NCI-H82 treated with DMSO at 0.1 percent for 48 hours (cell line): ENCODE data around the gene ADSL.
A peak's percentile ranks its signal among the peaks of the same experiment; 100 is the strongest.

Source experiments
- DNase-seq: peaks from one replicate; lab custom pipeline; 2025; ENCODE audit not compliant: unreplicated experiment; lab: John Stamatoyannopoulos, UW

The ADSL gene

DNA sequence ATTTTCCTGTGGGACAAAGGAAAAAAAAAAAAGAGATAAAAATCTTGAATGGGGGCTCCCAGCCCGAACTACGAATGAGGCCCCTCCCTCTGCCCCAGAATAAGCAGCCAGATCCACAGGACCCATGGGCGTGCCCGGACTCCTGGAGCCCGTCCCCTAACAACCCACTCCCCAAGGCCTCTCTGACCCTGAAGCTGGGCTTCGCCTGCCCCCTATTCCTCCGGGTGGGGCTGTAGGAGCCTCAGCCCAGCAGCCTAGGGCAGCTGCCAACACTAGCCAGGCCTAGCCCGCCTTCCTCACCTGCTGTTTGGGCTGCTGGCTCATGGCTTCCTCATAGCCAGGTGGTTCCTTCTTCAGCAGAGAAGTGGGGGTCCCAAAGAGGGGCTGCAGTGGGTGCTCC is 70.7 kb downstream of the ADSL start:
- no peak for DNase-seq

DNA sequence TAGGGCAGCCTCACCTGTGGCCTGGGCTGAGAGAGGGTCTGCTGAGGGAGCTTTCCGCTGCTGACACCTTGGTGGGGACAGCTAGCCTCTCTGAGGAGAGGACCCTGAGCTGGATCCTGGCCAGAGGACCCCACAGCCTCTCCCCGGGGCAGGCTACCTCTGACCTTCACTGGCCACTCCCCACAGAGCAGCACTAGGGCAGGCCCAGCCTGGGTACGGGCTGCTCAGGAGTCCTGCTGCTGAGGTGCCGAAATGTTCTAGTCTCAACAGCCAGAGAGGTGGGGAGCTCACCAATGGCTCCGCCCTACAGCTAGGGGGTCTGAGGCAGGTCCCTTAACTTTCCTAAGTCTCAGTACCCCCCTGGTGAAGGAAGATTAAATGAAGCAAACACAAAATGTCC is 71.6 kb downstream of the ADSL start:
- no peak for DNase-seq

DNA sequence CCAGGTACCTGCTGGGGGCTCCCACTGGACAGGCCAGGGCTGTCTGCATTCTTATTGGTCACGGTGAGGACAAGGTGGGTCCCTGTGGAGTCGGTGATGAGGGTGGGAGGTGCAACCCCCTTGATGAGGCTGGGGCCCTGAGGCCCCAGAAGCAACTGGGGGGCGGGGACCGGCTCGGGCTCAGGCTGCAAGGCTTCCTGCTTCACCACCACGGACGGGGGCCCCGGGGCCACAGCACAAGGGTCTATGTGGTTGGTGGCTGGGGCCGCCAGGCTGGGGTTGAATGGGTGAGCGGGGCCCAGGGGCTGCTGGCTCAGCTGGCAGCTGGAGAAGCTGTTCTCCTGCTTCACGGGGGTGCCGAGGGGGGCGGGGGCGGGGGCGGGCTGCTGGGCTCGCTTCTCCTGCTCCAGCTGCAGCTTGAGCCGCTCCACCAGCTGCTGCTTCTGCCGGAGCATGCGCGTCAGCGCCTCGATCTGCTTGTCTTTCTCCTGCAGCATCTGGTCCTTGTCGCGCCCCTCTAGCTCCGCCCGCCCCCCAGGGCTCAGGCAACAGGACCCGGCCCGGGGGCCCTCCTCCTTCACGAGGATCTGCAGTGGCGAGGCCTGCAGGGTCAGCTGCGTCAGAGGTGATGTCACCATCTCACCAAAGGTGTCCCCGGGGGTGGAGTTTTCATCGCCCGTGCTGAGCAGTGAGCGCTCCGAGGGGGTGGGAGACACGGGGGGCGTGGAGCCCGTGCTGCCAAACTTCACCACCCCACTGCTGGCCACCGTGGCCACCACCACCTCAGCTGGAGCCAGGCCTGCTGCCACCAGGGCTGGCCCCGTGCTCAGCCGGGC is 72.3 kb downstream of the ADSL start:
- DNase-seq, result peak; percentile 82

DNA sequence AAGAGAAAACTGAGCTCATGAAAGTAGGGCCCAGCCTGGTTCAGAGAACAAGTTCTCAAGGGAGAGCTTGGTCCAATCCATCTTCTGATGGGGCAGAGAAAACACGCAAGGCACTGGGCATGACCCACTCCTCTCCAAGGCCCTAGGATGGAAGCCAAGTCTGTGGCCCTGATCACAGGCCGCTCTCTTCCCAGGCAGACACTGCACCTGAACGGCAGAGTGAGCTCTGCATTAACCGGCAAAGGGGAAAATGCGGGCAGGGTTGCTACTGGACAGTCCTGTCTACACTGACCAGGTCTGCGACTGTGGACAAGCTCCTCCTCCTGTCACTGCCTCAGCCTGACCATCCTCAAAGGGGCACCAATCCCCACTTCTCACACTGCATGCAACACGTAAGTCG is 73.4 kb downstream of the ADSL start:
- no peak for DNase-seq

DNA sequence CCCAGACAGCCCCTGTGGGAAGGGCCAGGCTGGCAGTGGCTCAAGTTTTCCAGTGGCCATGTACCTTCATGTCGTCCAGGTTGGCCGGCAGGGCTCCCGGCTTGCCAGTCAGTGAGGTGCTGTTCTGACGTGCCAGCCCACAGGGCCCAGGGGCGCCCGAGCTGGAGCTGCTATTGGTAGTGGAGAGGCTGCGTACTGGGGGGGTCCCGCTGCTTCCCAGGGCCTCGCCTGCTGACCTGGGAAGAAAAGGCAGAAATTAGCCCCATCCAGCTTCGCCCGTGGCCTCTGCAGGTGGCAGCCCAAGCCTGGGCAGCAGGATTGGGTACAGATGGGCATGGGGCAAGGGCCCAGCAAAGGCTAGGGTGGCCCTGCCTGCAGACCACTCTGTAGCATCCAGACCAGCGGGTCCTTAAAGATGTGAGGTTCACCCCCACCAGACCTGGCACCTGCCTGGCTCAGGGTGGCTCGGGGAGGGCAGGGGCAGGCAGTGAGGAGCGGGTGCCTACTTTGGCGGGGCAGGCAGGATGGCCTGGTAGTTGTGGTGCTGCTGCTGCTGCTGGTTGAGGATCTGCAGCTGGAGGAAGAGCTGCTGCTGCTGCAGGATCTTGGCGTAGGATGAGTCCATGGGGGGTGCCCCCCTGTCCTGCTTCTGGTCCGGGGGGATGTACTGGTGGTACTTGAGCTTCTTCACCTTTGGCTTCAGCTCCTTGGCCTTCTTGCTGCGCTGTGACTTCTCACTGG is 74.2 kb downstream of the ADSL start:
- no peak for DNase-seq

DNA sequence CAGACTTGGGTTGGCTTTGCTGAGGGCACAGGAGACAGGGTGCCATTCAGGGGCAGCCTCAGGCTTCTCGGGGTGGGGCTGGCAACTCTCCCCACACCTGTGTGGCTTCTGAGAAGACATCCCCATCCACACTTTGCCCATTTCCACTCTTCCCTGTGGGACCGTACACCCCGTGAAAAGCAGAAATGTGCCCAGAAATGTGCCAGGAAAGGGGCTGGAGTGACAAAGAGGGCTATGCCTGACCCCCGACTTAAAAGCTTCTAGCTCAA is 74.7 kb downstream of the ADSL start:
- no peak for DNase-seq

DNA sequence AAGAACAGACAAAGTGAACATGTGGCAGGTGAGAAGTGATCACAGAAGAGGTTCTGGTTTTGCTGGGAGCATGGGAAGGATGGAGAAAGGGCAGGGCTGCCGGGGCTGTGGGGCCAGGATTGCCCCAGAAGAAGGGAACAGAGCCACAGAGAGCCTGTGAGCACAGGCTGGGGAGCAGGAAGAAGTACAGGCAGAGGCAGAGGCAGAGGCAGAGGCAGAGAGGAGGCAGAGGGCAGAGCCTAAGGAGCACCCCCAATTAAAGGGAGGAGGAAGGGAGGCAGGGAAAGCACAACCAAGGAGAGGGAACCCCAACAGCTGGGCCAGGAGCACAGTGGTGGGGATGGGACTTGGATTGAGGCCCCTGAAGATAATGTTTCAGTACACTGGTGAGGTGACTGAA is 75.6 kb downstream of the ADSL start:
- DNase-seq, result no peak

DNA sequence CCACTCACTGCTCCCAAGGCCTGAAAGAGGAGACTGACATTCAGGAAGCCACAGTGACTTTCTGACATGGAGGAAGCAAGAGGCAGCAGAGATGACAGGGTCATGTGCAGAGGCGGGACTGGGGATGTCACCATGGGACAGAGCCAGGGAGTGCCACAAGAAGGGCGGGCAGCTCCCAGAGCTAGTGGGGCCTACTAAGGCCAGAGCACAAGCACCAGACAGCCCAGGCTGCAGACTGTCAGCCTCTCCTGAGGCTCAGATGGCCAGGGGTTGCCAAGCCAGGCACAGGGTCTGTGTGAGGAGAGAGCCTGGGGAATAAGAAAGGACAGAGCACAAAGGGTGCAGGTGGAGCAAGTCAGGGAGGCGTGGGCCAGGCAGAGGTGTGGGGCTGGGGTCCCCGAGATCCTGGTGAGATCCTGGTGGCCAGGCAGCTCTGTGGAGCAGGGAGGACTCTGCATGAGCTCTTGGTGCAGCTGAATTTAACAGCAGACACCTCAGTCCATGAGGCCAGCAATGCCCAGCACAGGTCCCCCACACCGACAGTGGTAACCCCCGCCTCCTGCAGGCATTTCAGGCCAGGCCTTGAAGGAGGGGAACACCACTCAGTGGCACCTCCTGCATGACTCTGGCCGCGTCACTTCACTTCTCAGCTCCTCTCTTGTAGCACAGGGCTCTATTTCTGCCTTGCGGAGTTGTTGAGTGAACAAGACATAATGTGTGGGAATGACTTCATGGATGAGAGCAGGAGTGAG is 76.4 kb downstream of the ADSL start:
- DNase-seq, result no peak

DNA sequence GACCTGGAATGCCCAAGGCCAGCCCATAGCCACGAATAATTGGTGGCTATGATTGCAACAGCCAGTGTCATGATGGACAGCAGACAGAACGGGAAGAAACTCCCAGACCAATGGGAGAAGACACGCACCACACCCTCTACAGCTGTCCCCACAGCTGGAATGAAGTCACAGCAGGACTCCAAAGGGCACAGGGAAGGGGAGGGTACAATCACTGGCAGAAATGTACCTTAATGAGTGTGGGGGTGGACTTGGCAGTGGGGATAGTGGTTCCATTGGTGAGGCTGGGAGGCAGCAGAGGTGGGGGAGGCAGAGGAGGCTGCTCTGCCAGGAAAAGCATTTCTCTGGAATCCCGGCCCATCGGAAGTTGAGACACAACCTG is 77.0 kb downstream of the ADSL start:
- no peak for DNase-seq

DNA sequence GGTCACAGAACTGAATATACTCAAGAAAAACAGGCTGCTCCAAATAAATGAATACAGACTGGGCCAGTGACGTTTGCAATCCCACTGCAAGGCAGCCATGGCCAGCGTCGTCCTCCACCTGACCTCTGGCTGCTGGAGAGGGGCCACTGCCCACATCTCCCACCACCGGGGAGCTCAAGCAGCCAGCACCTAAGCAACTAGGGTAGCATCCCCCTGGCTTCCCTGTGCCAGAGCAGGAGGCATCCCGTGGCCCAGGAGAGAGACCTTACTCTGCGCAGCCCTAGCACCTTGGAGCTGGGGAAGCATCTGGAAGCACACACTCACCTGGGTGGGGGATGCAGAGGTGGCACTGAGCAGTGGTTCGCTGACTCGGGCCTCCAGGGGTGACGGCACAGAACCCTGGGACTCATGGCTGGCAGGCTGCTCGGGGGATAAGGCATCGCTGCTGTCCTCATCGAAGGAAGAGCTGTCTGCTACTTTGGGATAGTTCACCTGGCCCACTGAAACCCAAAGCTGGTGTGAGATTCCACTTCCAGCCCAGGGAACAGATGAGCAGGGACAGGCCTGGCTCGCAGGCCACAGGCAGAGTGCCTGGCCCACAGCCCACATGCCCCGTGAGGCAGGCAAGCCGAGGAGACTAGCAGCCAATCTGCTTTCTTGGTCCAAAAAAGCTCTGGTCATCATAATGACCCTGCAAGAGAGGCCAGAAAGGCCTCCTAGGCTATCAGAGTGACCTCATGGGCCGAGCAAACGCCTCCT is 77.8 kb downstream of the ADSL start:
- DNase-seq, result no peak

DNA sequence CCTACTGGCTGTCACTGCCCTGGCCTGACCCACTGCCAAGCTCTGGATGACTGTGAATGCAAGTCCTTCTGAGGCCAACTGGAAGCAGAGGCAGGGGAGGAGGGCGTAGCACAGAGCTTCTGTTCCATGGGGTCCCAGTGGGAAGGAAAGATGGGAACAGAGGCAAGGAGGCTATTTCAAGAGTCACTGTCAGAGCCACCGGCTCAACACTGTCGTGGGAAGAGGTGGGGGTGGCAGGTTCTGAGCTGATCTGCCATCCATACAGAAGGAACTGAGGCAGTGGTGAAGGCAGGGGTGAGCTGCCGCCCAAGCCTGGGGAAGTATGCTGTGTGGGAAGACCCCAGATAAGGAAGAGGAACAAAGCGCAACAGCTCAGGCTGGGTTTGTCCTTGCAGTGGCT is 78.8 kb downstream of the ADSL start:
- no peak for DNase-seq

DNA sequence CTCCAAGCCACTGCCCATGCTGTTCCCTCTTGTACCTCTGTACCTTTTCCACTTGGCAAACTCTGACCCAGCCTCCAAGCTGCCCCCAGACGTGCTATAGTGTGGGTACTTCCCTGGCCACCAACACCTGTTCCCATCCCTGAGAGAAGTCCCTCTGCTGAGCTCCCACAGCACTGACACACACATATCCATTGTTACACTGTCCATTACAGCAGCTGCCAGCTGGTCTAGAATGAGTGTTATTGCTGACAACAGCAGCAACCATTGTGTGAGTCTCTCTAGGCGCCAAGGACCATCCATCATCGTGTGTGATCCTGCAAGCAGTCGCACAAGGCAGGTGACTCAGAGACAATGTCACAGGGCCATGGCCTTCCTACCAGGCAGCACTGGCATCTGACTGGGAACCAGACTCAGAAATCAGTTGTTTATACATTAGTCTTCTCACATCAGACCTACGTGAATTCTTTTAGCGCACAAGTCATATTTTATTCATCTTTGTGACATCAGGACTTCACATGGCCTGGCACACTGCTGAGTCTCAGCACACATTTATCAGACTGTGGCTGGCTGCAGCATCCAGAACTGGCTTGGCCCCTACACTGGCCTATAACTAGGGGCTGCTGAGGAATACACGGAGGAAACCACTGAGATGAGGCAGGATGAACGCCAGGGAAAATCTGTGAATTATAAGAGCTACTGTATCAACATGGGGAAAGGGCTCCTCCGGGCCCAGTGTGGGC is 80.5 kb downstream of the ADSL start:
- DNase-seq, result no peak

DNA sequence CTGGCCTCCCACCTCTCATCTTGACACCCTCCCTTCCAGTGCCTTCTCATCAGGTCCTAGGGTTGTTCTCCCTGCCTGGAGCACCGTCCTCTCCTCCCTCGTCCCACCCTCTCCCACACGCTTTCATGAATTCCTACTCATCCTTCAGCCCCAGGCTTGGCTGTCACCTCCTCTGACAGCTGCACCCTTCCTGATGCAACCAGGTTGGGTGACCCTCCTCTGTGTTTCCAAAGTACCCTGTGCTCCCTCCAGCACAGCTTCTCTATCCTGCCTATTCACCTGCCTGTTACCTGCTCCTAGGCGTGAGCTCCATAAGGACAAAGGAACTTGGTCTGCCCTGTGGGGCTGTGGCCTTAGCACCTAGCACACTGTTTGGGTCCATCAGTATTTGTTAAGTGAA is 82.5 kb downstream of the ADSL start:
- DNase-seq, result no peak

DNA sequence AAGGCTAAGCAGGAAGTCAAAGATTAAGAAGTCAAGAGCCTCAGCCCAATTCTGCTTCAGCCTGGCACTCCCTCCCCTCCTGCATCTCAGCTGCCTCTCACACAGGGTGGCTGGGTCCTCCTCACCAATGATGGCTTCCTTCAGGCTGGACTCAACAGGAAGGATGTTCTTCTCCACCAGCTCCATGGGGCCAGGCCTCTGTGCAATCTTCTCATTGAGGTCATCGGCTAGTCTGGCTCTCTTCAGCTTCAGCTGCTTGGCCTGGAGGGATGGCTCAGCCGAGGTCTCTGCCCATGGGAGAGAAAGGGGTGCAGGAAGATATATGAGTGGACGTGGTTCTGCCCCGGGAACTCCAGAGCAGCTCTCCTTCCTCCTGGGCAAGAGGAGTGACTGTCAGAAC is 83.2 kb downstream of the ADSL start:
- no peak for DNase-seq

DNA sequence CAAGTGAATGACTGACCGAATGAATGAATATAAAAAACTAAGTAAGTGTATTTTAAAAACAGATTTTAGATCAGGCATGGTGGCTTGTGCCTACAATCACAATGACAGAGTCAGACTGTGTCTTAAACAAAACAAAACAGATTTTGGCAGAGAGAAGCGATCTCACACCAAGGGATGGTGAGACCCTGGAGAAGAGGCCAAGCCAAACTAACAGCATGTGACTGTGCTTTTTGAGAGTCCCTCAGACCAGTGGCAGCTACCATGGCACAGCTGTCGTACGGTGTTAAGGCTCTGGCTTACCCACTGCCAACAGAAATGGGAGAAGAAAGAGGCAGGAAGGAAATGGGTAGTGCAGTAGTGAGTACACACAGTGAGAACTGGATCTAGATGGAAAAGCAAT is 84.7 kb downstream of the ADSL start:
- no peak for DNase-seq

DNA sequence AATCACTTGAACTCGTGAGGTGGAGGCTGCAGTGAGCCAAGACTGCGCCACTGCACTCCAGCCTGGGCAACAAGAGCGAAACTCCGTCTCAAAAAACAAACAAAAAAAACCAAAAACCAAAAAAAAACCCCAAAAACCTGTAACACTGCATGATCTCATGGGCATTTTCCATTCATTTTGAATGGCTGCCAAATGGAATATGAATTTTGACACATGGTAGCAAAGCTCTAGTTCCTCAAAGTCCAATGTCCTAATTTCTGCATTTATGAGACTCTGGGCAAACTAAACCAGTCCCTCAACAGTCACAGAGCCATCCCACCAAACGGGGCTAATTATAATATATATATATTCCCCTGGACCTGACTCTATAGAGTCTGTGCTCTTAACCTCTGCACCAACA is 85.9 kb downstream of the ADSL start:
- DNase-seq, result no peak

DNA sequence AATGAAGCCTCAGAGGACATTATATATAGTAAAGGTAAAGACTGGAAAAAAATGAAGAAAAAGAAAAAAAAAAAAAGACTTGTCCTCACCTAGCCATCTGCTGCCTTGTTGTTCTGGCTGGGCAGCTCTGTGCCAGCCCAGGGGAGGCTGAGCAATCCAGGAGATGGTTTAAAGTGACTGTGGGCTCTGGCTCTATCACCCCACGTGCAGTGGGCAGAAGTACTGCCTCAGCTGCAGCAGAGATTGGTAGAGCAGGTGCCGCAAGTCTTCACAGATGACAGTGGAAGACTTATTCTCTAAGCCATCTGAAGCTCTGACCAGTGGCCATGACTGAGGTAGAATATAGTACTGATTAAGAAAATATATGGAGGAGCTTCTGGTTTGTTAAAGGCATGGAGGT is 86.3 kb downstream of the ADSL start:
- no peak for DNase-seq

DNA sequence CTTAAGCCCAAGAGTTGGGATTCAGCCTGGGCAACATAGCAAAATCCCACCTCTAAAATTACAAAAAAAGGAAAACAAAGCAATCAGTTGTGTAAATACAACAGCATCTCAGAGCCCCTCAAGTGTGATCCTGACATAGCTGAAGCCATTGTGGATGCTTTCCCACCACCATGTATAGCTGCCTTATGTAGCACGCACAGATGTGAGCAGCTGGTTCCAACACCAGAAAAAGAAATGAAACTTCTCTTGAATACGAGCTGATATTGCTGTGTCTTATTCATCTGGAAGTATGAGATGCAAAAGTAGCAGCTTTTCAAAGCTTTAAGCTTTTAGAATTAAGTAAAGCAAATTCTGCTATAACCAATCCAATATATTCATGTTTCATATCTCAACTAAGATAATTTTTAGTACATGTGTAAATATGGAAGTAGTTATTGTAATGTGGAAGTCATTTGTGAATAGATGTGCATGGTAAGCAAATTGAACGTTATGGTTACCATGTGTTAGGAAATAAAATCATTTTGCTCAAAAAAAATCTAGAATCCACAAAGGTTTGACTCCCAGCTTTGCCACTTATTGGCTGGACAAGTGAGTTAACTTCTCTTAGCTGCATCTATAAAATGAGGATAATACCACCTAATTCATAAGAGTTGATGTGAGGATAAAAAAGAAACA is 87.3 kb downstream of the ADSL start:
- no peak for DNase-seq

DNA sequence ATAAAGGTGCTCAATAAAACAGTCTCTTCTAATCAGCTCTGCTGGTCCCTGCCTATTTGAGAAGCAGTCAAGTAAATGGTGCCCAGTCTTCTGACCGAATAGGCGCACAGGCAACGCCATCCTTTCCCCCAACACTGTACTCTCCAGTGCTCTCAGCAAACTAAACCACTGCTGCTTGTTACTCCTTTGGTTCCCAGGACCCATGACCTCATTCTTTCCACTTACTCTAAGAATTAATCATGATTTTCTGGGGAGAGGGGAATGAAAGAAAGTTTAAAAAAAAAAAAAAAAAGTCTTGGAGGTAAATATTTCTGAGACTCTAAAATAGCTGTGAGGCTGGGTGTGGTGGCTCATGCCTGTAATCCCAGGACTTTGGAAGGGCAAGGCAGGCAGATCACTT is 87.8 kb downstream of the ADSL start:
- no peak for DNase-seq

DNA sequence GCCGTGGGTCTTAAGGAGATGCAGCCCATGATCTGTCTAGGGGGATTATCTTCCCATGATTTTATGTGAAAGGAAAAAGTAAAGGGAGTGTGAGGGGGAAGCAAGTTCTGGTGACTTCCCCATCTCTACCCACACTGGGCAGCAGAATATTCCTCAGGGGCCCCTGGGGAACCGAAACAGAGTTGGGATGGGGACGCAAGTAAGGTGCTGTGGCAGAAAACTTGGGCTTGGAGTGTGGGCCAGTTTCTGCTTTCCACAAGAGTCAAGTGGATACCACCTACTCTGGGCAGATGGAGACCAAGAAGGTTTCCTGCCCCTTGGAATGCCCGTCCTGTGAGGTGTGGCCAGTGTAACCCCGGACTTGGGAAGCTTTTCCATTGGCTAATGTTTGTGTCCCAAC is 88.4 kb downstream of the ADSL start:
- DNase-seq, result no peak
